GM23338 (cell line): ENCODE results near the gene CPE. TPM values are rescaled to one million over a fixed set of nuclear protein-coding genes. Genes with fewer than 3 reads are reported as not detected.

Experiments used
- ATAC-seq: fragments of 200-7000 bp; cut with Tn5 transposase; 3 replicates; pipeline ENCODE4 v1.9.1; 2020
- DNase-seq: peaks from one replicate; pipeline ENCODE4 v3.0.0-alpha.2; 2015; ENCODE audit warnings: low spot score
- H2AFZ ChIP-seq: fragments of 200-600 bp; sonication (generic); 2 replicates; pipeline ENCODE4 v1.8.0; 2016; ENCODE audit warnings: antibody characterized with exemption, mild to moderate bottlenecking, moderate library complexity
- H3F3A ChIP-seq: fragments of 200-600 bp; sonication (generic); replicated peaks from 2 replicates; pipeline ENCODE4 v1.8.0; 2017; ENCODE audit warnings: antibody characterized with exemption, mixed run types, low read depth
- H3K27ac ChIP-seq: fragments of 200-600 bp; sonication (generic); 2 replicates; pipeline ENCODE4 v1.6.1; 2016; ENCODE audit warnings: low read depth
- H3K27me3 ChIP-seq: fragments of 200-600 bp; sonication (generic); 2 replicates; pipeline ENCODE4 v1.8.0; 2016; ENCODE audit warnings: mild to moderate bottlenecking, mixed run types, moderate library complexity; ENCODE audit not compliant: insufficient read depth
- H3K36me3 ChIP-seq: fragments of 200-600 bp; sonication (generic); 2 replicates; pipeline ENCODE4 v1.8.0; 2016; ENCODE audit warnings: mild to moderate bottlenecking; ENCODE audit not compliant: insufficient read depth
- H3K4me1 ChIP-seq: fragments of 200-600 bp; sonication (generic); 2 replicates; pipeline ENCODE4 v1.8.0; 2016; ENCODE audit warnings: mild to moderate bottlenecking, moderate library complexity; ENCODE audit not compliant: insufficient read depth
- H3K4me2 ChIP-seq: fragments of 200-600 bp; sonication (generic); 2 replicates; pipeline ENCODE4 v1.7.1; 2017; ENCODE audit warnings: mixed run types
- H3K4me3 ChIP-seq: fragments of 200-600 bp; sonication (generic); 2 replicates; pipeline ENCODE4 v1.6.1; 2016; ENCODE audit warnings: mixed run types
- H3K79me2 ChIP-seq: fragments of 200-600 bp; sonication (generic); replicated peaks from 2 replicates; pipeline ENCODE4 v1.8.0; 2017; ENCODE audit warnings: mild to moderate bottlenecking; ENCODE audit not compliant: insufficient read depth
- H3K9me2 ChIP-seq: fragments of 200-600 bp; sonication (generic); 2 replicates; pipeline ENCODE4 v1.8.0; 2017; ENCODE audit not compliant: insufficient read depth
- H4K20me1 ChIP-seq: fragments of 200-600 bp; sonication (generic); replicated peaks from 2 replicates; pipeline ENCODE4 v1.8.0; 2017; ENCODE audit warnings: mild to moderate bottlenecking; ENCODE audit not compliant: insufficient read depth
- H3K27ac Mint-ChIP-seq: 2 replicates; pipeline ENCODE4 v1.8.0; 2020; ENCODE audit warnings: inconsistent platforms, mild to moderate bottlenecking, moderate library complexity, mixed read lengths
- H3K27me3 Mint-ChIP-seq: 3 replicates; pipeline ENCODE4 v1.8.0; 2022; ENCODE audit warnings: low read depth, mild to moderate bottlenecking, moderate library complexity, mixed read lengths, inconsistent platforms; ENCODE audit not compliant: insufficient read depth, poor library complexity
- H3K36me3 Mint-ChIP-seq: 3 replicates; pipeline ENCODE4 v1.8.0; 2021; ENCODE audit warnings: low read depth, mild to moderate bottlenecking, inconsistent platforms, moderate library complexity, mixed read lengths
- H3K4me1 Mint-ChIP-seq: 3 replicates; pipeline ENCODE4 v1.8.0; 2020; ENCODE audit warnings: mild to moderate bottlenecking, inconsistent platforms, mixed read lengths
- H3K4me3 Mint-ChIP-seq: 3 replicates; pipeline ENCODE4 v1.8.0; 2021; ENCODE audit warnings: moderate library complexity, mild to moderate bottlenecking, inconsistent platforms, mixed read lengths
- H3K9me3 Mint-ChIP-seq: 3 replicates; pipeline ENCODE4 v1.8.0; 2020; ENCODE audit warnings: moderate library complexity, mild to moderate bottlenecking, inconsistent platforms, mixed read lengths
- CREB1 ChIP-seq: fragments of 250-450 bp; sonication (Bioruptor Pico); IDR thresholded peaks from 2 replicates; pipeline ENCODE4 v1.5.0; 2020; ENCODE audit warnings: low read depth, mild to moderate bottlenecking, moderate library complexity
- CTCF ChIP-seq, 2 experiments: fragments of 200-600 bp in 1 of 2; sonication (generic) in 1 of 2; conservative IDR thresholded peaks; 2 replicates each; pipeline versions ENCODE4 v1.5.1 to v1.6.1; 2016 to 2017; ENCODE audit warnings: antibody characterized with exemption in 2 of 2, low read depth in 2 of 2, mild to moderate bottlenecking in 2 of 2, moderate library complexity in 1 of 2
- ETS1 ChIP-seq: IDR thresholded peaks from 2 replicates; pipeline ENCODE4 v1.6.1; 2016; ENCODE audit warnings: antibody characterized with exemption
- EZH2 ChIP-seq: fragments of 200-600 bp; sonication (generic); IDR thresholded peaks from one replicate; pipeline ENCODE4 v1.8.0; 2017; ENCODE audit warnings: antibody characterized with exemption, mild to moderate bottlenecking, low read depth; ENCODE audit not compliant: unreplicated experiment
- EZH2phosphoT487 ChIP-seq: fragments of 200-600 bp; sonication (generic); IDR thresholded peaks from one replicate; pipeline ENCODE4 v1.8.1; 2018; ENCODE audit warnings: antibody characterized with exemption; ENCODE audit not compliant: unreplicated experiment
- JUNB ChIP-seq: IDR thresholded peaks from one replicate; pipeline ENCODE4 v1.6.1; 2016; ENCODE audit warnings: antibody characterized with exemption; ENCODE audit not compliant: unreplicated experiment
- REST ChIP-seq: IDR thresholded peaks from one replicate; pipeline ENCODE4 v1.6.1; 2018; ENCODE audit warnings: antibody characterized with exemption; ENCODE audit not compliant: unreplicated experiment
- ZNF114 ChIP-seq: fragments of 250-450 bp; sonication (Bioruptor Pico); IDR thresholded peaks from 2 replicates; pipeline ENCODE4 v1.5.0; 2020; ENCODE audit warnings: mild to moderate bottlenecking, moderate library complexity
- polyA plus RNA-seq: library from polyadenylated mRNA; unstranded; fragments of >200 nt; fragmentation: Nextera tagmentation; extraction: Ambion mirVana; gene quantifications from 2 replicates; pipeline ENCODE4 v1.2.1, GENCODE V29; 2016
- total RNA-seq: library from RNA; depleted of rRNA; stranded (reverse); fragments of >200 nt; shearing (Covaris generic); gene quantifications from 2 replicates; pipeline ENCODE4 v1.2.3, GENCODE V29; 2014

Gene CPE
- total and polyA plus RNA-seq, 2 experiments from 2014 or later, result 10.3 to 16.5 TPM

- H2AFZ ChIP-seq, result no peak overlapping the region; the same call in 1 of the 2 replicates
- TF ChIP-seq CTCF (conservative IDR thresholded peaks at IDR 0.05; ENCODE audit: low read depth in 2 of 2), result peak; percentile 52 to 61
- no peak for TF ChIP-seq ZNF114
- no peaks in the 10 kb centered on the region for H3K79me2 ChIP-seq
- peak; percentile 61 for DNase-seq
- no peaks in the 10 kb centered on the region for H3K9me2 ChIP-seq
- H3K27ac ChIP-seq, result no peak overlapping the region
- H3K36me3 ChIP-seq, result no peaks in the 10 kb centered on the region
- H4K20me1 ChIP-seq, result no peaks in the 10 kb centered on the region
- Mint-ChIP-seq H3K36me3 (peaks cover 5% of the 10 kb centered on the region; the same call in 1 of the 3 replicates), H3K27me3 (peaks cover 4% of the 10 kb centered on the region), H3K4me1 (no peaks in the 10 kb centered on the region), H3K4me3 (no peak overlapping the region), H3K9me3 (peaks cover 23% of the 10 kb centered on the region), H3K27ac (peak overlapping the region; percentile 82)
- H3K27me3 ChIP-seq, result no peaks in the 10 kb centered on the region
- no peak overlapping the region for H3K4me3 ChIP-seq
- H3K4me2 ChIP-seq, result no peak overlapping the region
- no peaks in the 10 kb centered on the region for H3F3A ChIP-seq
- no peaks in the 10 kb centered on the region for H3K4me1 ChIP-seq
- no peak for ATAC-seq
Measured at GRCh38 chr4:165351359-165352130, 27.3 kb upstream of the CPE start.

GRCh38 chr4:165355900-165356300 lies 22.9 kb upstream of the CPE start:
- H3K27me3 ChIP-seq, result no peaks in the 10 kb centered on the region
- H2AFZ ChIP-seq, result no peak overlapping the region
- H3F3A ChIP-seq, result no peaks in the 10 kb centered on the region
- Mint-ChIP-seq H3K4me3 (no peak overlapping the region), H3K36me3 (peaks cover 5% of the 10 kb centered on the region; the same call in 1 of the 3 replicates), H3K27ac (no peak overlapping the region), H3K4me1 (no peaks in the 10 kb centered on the region), H3K27me3 (peaks cover 4% of the 10 kb centered on the region), H3K9me3 (peaks cover 22% of the 10 kb centered on the region)
- TF ChIP-seq JUNB, result no peak
- TF ChIP-seq CTCF (conservative IDR thresholded peaks at IDR 0.05; ENCODE audit: low read depth in 2 of 2), result peak; percentile 71 to 85
- H3K4me1 ChIP-seq, result no peaks in the 10 kb centered on the region
- peak; percentile 92 for ATAC-seq
- no peak overlapping the region for H3K4me2 ChIP-seq
- H3K4me3 ChIP-seq, result no peak overlapping the region
- DNase-seq, result peak; percentile 82
- no peaks in the 10 kb centered on the region for H3K36me3 ChIP-seq
- no peaks in the 10 kb centered on the region for H3K79me2 ChIP-seq
- H3K9me2 ChIP-seq, result no peaks in the 10 kb centered on the region
- H4K20me1 ChIP-seq, result no peaks in the 10 kb centered on the region
- no peak overlapping the region for H3K27ac ChIP-seq

- Mint-ChIP-seq H3K27ac (no peak overlapping the region), H3K9me3 (peaks cover 2% of the 10 kb centered on the region; the same call in 1 of the 3 replicates), H3K4me3 (no peak overlapping the region), H3K36me3 (no peaks in the 10 kb centered on the region), H3K27me3 (no peaks in the 10 kb centered on the region), H3K4me1 (no peaks in the 10 kb centered on the region)
- no peak overlapping the region for H2AFZ ChIP-seq
- no peak overlapping the region for H3K4me2 ChIP-seq
- ATAC-seq (no peak), DNase-seq (no peak)
- no peaks in the 10 kb centered on the region for H4K20me1 ChIP-seq
- no peaks in the 10 kb centered on the region for H3K79me2 ChIP-seq
- no peaks in the 10 kb centered on the region for H3K27me3 ChIP-seq
- no peak overlapping the region for H3K4me3 ChIP-seq
- no peaks in the 10 kb centered on the region for H3K4me1 ChIP-seq
- H3K9me2 ChIP-seq, result no peaks in the 10 kb centered on the region
- no peak overlapping the region for H3K27ac ChIP-seq
- no peaks in the 10 kb centered on the region for H3F3A ChIP-seq
- H3K36me3 ChIP-seq, result no peaks in the 10 kb centered on the region
- TF ChIP-seq EZH2 (no peak), CREB1 (CRISPR knock-in tag) (no peak), EZH2phosphoT487 (no peak), REST (no peak), ETS1 (no peak)
Measured at GRCh38 chr4:165359506-165359905, 19.3 kb upstream of the CPE start.
